Measurements from ENCODE around the gene PIAS1.

GRCh38 chr15:68209735-68210408 is 155.8 kb downstream of the PIAS1 start:
- no peak for TF ChIP-seq ELF4 (CRISPR knock-in tag; IDR thresholded peaks at IDR 0.05; ENCODE audit: low read depth)
- no peak for TF ChIP-seq SP1 (CRISPR knock-in tag; conservative IDR thresholded peaks at IDR 0.05)
- no peak for TF ChIP-seq ATF3 (CRISPR knock-in tag; conservative IDR thresholded peaks at IDR 0.05)
- no peak for TF ChIP-seq CTCF (IDR thresholded peaks at IDR 0.05)
- no peak for TF ChIP-seq FOXP4 (CRISPR knock-in tag; IDR thresholded peaks at IDR 0.05)
- no peak for TF ChIP-seq ESRRA (CRISPR knock-in tag; IDR thresholded peaks at IDR 0.05; ENCODE audit: borderline replicate concordance)
- no peak for TF ChIP-seq STAT6 (CRISPR knock-in tag; conservative IDR thresholded peaks at IDR 0.05; ENCODE audit: low read depth)
- TF ChIP-seq JUN (CRISPR knock-in tag; IDR thresholded peaks at IDR 0.05), result no peak

Data from WTC11 (cell line).